ENCODE results near the gene LSM14B.

DNA sequence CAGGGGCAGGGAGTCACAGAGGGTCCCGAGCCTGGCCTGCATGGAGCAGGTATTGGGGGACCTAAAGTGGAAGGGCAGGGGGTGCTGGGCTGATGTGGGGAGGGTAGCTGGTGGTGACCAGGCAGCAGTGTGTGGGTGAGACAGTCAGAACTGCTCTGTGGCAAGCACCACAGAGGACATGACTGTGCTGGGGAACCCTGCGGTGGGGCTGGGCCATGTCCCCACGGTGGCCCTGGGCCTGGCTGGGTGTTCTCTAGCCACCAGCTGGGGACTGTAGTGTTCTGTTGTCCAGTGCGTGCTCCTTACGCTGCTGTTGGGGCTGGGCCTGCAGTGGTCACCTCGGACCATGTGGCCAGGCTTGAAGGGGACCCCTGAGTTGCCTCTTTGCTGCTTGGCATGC, 24.9 kb downstream of the LSM14B start:
- TF ChIP-seq, protein P1, sequence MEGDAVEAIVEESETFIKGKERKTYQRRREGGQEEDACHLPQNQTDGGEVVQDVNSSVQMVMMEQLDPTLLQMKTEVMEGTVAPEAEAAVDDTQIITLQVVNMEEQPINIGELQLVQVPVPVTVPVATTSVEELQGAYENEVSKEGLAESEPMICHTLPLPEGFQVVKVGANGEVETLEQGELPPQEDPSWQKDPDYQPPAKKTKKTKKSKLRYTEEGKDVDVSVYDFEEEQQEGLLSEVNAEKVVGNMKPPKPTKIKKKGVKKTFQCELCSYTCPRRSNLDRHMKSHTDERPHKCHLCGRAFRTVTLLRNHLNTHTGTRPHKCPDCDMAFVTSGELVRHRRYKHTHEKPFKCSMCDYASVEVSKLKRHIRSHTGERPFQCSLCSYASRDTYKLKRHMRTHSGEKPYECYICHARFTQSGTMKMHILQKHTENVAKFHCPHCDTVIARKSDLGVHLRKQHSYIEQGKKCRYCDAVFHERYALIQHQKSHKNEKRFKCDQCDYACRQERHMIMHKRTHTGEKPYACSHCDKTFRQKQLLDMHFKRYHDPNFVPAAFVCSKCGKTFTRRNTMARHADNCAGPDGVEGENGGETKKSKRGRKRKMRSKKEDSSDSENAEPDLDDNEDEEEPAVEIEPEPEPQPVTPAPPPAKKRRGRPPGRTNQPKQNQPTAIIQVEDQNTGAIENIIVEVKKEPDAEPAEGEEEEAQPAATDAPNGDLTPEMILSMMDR (IDR thresholded peaks at IDR 0.05; ENCODE audit: insufficient read depth, low read length) = no peak
- TF ChIP-seq, protein P2, sequence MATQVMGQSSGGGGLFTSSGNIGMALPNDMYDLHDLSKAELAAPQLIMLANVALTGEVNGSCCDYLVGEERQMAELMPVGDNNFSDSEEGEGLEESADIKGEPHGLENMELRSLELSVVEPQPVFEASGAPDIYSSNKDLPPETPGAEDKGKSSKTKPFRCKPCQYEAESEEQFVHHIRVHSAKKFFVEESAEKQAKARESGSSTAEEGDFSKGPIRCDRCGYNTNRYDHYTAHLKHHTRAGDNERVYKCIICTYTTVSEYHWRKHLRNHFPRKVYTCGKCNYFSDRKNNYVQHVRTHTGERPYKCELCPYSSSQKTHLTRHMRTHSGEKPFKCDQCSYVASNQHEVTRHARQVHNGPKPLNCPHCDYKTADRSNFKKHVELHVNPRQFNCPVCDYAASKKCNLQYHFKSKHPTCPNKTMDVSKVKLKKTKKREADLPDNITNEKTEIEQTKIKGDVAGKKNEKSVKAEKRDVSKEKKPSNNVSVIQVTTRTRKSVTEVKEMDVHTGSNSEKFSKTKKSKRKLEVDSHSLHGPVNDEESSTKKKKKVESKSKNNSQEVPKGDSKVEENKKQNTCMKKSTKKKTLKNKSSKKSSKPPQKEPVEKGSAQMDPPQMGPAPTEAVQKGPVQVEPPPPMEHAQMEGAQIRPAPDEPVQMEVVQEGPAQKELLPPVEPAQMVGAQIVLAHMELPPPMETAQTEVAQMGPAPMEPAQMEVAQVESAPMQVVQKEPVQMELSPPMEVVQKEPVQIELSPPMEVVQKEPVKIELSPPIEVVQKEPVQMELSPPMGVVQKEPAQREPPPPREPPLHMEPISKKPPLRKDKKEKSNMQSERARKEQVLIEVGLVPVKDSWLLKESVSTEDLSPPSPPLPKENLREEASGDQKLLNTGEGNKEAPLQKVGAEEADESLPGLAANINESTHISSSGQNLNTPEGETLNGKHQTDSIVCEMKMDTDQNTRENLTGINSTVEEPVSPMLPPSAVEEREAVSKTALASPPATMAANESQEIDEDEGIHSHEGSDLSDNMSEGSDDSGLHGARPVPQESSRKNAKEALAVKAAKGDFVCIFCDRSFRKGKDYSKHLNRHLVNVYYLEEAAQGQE (IDR thresholded peaks at IDR 0.05; ENCODE audit: insufficient replicate concordance, low read depth) = no peak
- TF ChIP-seq POLR2AphosphoS5 (IDR thresholded peaks at IDR 0.05; ENCODE audit: low read depth) (no peak), GABPA (IDR thresholded peaks at IDR 0.05; ENCODE audit: low read depth) (no peak), SPI1 (IDR thresholded peaks at IDR 0.05; ENCODE audit: borderline replicate concordance, low read depth) (no peak)
